HepG2 (cell line): ENCODE results near the gene TRA2B.

Experiments
- EED ChIP-seq: sonication (generic); formaldehyde crosslinking; IDR thresholded peaks from 2 replicates; pipeline ENCODE4 v1.5.0; 2020; ENCODE audit warnings: mild to moderate bottlenecking, missing genetic modification reagents
- EP300 ChIP-seq, 3 experiments: sonication (generic) in 1 of 3; formaldehyde crosslinking in 1 of 3; IDR thresholded peaks; 2 replicates each; pipeline versions ENCODE4 v1.5.1 to v1.6.1; 2011 to 2020; ENCODE audit warnings: low read depth in 2 of 3, low read length in 2 of 3, borderline replicate concordance in 1 of 3, improper control_type of control experiment in 1 of 3, mild to moderate bottlenecking in 1 of 3, missing genetic modification reagents in 1 of 3, moderate library complexity in 1 of 3
- NR2C2 ChIP-seq: sonication (generic); formaldehyde crosslinking; IDR thresholded peaks from 2 replicates; pipeline ENCODE4 v1.4.0; 2020; ENCODE audit warnings: missing genetic modification reagents, mild to moderate bottlenecking, moderate library complexity, borderline replicate concordance
- POLR2AphosphoS5 ChIP-seq: IDR thresholded peaks from 2 replicates; pipeline ENCODE4 v1.6.1; 2012; ENCODE audit warnings: low read depth, low read length
- ZBTB33 ChIP-seq: sonication (generic); formaldehyde crosslinking; IDR thresholded peaks from 2 replicates; pipeline ENCODE4 v1.4.0; 2020; ENCODE audit warnings: missing genetic modification reagents
- ZC3H13 ChIP-seq: sonication (generic); formaldehyde crosslinking; IDR thresholded peaks from 2 replicates; pipeline ENCODE4 v1.8.1; 2023; ENCODE audit warnings: mild to moderate bottlenecking, missing genetic modification reagents, moderate library complexity
- ZFP36 ChIP-seq: fragments of 150-350 bp; IDR thresholded peaks from 2 replicates; pipeline ENCODE4 v1.6.1; 2018; ENCODE audit warnings: borderline replicate concordance, low read length, low read depth; ENCODE audit not compliant: partially characterized antibody
- ZNF556 ChIP-seq: sonication (generic); formaldehyde crosslinking; IDR thresholded peaks from 2 replicates; pipeline ENCODE4 v1.4.0; 2020; ENCODE audit warnings: mild to moderate bottlenecking, missing genetic modification reagents, borderline replicate concordance

GRCh38 chr3:185881926-185882325, 55.9 kb downstream of the TRA2B start:
- TF ChIP-seq EED (CRISPR knock-in tag) (no peak), EP300 (IDR thresholded peaks at IDR 0.05; ENCODE audit: low read depth in 2 of 2, low read length in 2 of 2) (no peak), EP300 (CRISPR knock-in tag; IDR thresholded peaks at IDR 0.05; ENCODE audit: borderline replicate concordance) (no peak), ZNF556 (CRISPR knock-in tag) (no peak), POLR2AphosphoS5 (no peak), ZFP36 (no peak), NR2C2 (CRISPR knock-in tag) (no peak), ZC3H13 (CRISPR knock-in tag) (no peak), ZBTB33 (CRISPR knock-in tag) (no peak)
